ENCODE measurements around the gene HDHD3. TPM values are rescaled to one million over a fixed set of nuclear protein-coding genes. Genes with fewer than 3 reads are reported as not detected.

HDHD3 gene
- total RNA-seq, 4 donors from 2014 or later, result 9.1 to 30.2 (median 22.8) TPM

- Histone ChIP-seq H3K4me1 (peaks cover 8 to 29% (median 25%) of the 10 kb centered on the region in 4 donors), H3K9me3 (no peaks in the 10 kb centered on the region), H3K27ac (replicated peaks in 1 of 4) (no peak overlapping the region), H3K36me3 (no peaks in the 10 kb centered on the region), H3K27me3 (peaks cover 0 to 40% (median 10%) of the 10 kb centered on the region in 4 donors), H3K4me3 (no peak overlapping the region)
- WGBS, result 85% methylated on average over 3 of the region's 3 CpGs
- intact Hi-C loops (cut with DNase I), result loop anchor here (10.0 kb wide), 1 partner anchor 56 kb away; the partner anchor contains the start of gene ALAD
- no peak for DNase-seq (ENCODE audit: extremely low spot score)
- TF ChIP-seq POLR2AphosphoS5 (IDR thresholded peaks at IDR 0.05) (no peak), CTCF (IDR thresholded peaks at IDR 0.05) (no peak), EP300 (IDR thresholded peaks at IDR 0.05) (no peak), POLR2A (IDR thresholded peaks at IDR 0.05; ENCODE audit: low read depth) (no peak)
Observed at GRCh38 chr9:113348437-113348836, 28.3 kb downstream of the HDHD3 start.

- intact Hi-C loops (cut with DNase I), result loop anchor here (10.0 kb wide), 1 partner anchor 59 kb away; the partner anchor contains the start of gene ALAD
- no peaks in the 10 kb centered on the region for H3K9me3 ChIP-seq
- peak overlapping the region in 1 of 4 donors; percentile 86 for H3K27ac ChIP-seq (replicated peaks in 1 of 4)
- no peak for DNase-seq (ENCODE audit: extremely low spot score)
- no peak overlapping the region for H3K4me3 ChIP-seq
- H3K4me1 ChIP-seq, result peaks cover 11 to 34% (median 33%) of the 10 kb centered on the region in 4 donors
- peaks cover 0 to 15% (median 6%) of the 10 kb centered on the region in 4 donors for H3K27me3 ChIP-seq
- TF ChIP-seq EP300 (IDR thresholded peaks at IDR 0.05), result no peak
- no peak for TF ChIP-seq POLR2AphosphoS5 (IDR thresholded peaks at IDR 0.05)
- no peak for TF ChIP-seq POLR2A (IDR thresholded peaks at IDR 0.05; ENCODE audit: low read depth)
- no peak for TF ChIP-seq CTCF (IDR thresholded peaks at IDR 0.05)
- 87% methylated on average over 1 of the region's 1 CpG for WGBS
- no peaks in the 10 kb centered on the region for H3K36me3 ChIP-seq
Observed at GRCh38 chr9:113345671-113346070, 31.1 kb downstream of the HDHD3 start.

- no peak for TF ChIP-seq POLR2A (IDR thresholded peaks at IDR 0.05; ENCODE audit: low read depth)
- TF ChIP-seq EP300 (IDR thresholded peaks at IDR 0.05), result no peak
- TF ChIP-seq CTCF (IDR thresholded peaks at IDR 0.05), result no peak
- no peak for TF ChIP-seq POLR2AphosphoS5 (IDR thresholded peaks at IDR 0.05)
- Histone ChIP-seq H3K27me3 (peaks cover 0 to 10% (median 3%) of the 10 kb centered on the region in 4 donors), H3K27ac (replicated peaks in 1 of 4) (peak overlapping the region in 1 of 4 donors; percentile 86), H3K4me3 (no peak overlapping the region), H3K36me3 (no peaks in the 10 kb centered on the region), H3K9me3 (no peaks in the 10 kb centered on the region), H3K4me1 (peaks cover 14 to 32% (median 31%) of the 10 kb centered on the region in 4 donors)
- 90% methylated on average over 2 of the region's 2 CpGs for WGBS
- intact Hi-C loops (cut with DNase I), result loop anchor here (10.0 kb wide), 1 partner anchor 60 kb away; the partner anchor contains the start of gene ALAD
- no peak for DNase-seq (ENCODE audit: extremely low spot score)
Observed at GRCh38 chr9:113345190-113345589, 31.6 kb downstream of the HDHD3 start.

- no peak overlapping the region for H3K4me3 ChIP-seq
- no peaks in the 10 kb centered on the region for H3K27me3 ChIP-seq
- H3K27ac ChIP-seq (replicated peaks in 1 of 4), result peak overlapping the region; percentile 67 to 86 (median 74)
- H3K4me1 ChIP-seq, result peaks cover 19 to 30% (median 29%) of the 10 kb centered on the region in 4 donors
- peak; percentile 96 for DNase-seq (ENCODE audit: extremely low spot score)
- intact Hi-C loops (cut with DNase I), result loop anchor here (5.0 to 10.0 kb wide), 2 partner anchors 34 to 61 kb away; partner anchors contain the start of genes ALAD and HDHD3
- no peaks in the 10 kb centered on the region for H3K36me3 ChIP-seq
- no peaks in the 10 kb centered on the region for H3K9me3 ChIP-seq
- TF ChIP-seq POLR2AphosphoS5 (IDR thresholded peaks at IDR 0.05) (peak; percentile 53 to 54), POLR2A (IDR thresholded peaks at IDR 0.05; ENCODE audit: low read depth) (no peak), CTCF (IDR thresholded peaks at IDR 0.05) (no peak), EP300 (IDR thresholded peaks at IDR 0.05) (peak; percentile 34)
- 39% methylated on average over 1 of the region's 1 CpG for WGBS
Observed at GRCh38 chr9:113343732-113344231, 33.0 kb downstream of the HDHD3 start.
